Left colon (tissue), 2 donors: Measurements from ENCODE around the gene SVBP. TPM values are rescaled to one million over a fixed set of nuclear protein-coding genes. Genes with fewer than 3 reads are reported as not detected.
"Not testable (repeated sequence)": the region's sequence is repeated elsewhere in the genome, so short reads cannot be mapped to it uniquely, and the experiment has no call there.

ENCODE experiments used
- ATAC-seq: fragments of 200-7000 bp; cut with Tn5 transposase; one replicate; pipeline ENCODE4 v1.9.1; 2020; ENCODE audit warnings: mild to moderate bottlenecking, moderate library complexity
- DNase-seq, 2 donors: peaks; one replicate each; pipeline ENCODE4 v3.0.0-alpha.2; 2020
- intact Hi-C, 2 donors: fragments of 100-400 bp; cut with DNase I in 1 of 2; cut with micrococcal nuclease in 1 of 2; formaldehyde crosslinking; loops; one replicate each; pipeline versions ENCODE4 v1.11.2 to v1.14.0; 2022; cut with DNase I, micrococcal nuclease
- long read RNA-seq: library from polyadenylated mRNA; unstranded; transcript quantifications from one replicate; pipeline ENCODE4 v2.0.0, GENCODE V29; 2021
- total RNA-seq, 2 donors: library from RNA; stranded (reverse); fragmentation: NEBNext Ultra II Directional; extraction: Animal tissue kit (Norgen Biotek cat#: 25700); gene quantifications; one replicate each; pipeline ENCODE4 v1.2.1, GENCODE V29; 2021
- donor health status: DM: no; HTN: no; CAD: no.
- donor health status: DM: yes; HTN: yes; CAD: no.

The SVBP gene, protein sequence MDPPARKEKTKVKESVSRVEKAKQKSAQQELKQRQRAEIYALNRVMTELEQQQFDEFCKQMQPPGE
- 10 to 100 TPM; 11.7 to 18.0 TPM for total RNA-seq
- long read RNA-seq, transcript SVBP-201 (3 exons, 658 nt) = major isoform, 14 of 19 reads
- long read RNA-seq, partial matches to known transcripts = 1 of 19 reads
- long read RNA-seq, other reads (novel, unspliced or antisense) = 3 of 19 reads

DNA sequence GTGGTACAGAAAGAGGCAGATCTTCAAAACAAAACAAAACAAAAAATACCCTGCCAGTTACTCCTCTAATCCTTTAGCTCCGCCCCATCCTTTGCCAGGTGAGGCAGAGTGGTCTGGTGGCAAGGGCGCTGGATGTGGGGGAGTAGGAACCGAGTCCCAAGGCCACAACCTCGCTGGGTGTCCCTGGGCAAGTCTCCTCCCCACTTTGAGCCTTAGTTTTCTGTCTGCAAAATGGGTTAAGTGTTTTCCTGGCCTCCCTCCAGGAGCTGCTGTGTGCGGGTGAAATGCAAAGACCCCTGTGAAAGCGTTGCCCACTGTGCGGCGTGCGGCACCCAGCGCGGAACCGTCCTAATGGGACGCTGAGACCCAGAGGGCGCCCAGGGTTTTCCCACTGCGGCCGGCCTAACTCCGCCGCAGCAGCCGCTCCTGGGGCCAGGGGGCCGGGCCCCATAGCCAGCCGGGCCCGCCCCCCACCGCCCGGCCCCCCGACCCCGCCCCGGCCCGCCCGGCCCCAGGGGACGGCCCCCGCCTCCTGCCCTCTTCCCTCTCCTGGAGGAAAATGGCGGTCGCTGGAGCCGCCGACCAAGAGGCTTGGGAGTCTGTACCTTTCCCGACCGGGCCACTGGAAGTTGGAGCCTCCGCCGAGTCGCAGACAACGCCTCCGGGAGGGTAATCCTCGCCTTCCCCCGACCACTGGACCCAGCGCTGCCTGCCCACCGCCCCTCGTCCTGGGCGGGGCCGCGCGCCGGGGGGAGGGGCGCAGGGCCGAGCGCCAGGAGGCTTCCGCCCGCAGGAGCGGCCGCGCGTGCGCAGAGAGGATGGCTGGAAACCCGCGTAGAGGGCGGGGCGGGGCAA lies at the start of gene SVBP, which contains the start of gene ERMAP:
Gene SVBP, minus strand, starts transcription at position 813 of the 855 bp plus-strand sequence. CDS start 853 bp downstream, outside the sequence.
Gene ERMAP, plus strand, starts transcription at position 538 of the 855 bp plus-strand sequence. CDS start 13,327 bp downstream, outside the sequence.
- DNase-seq (peak; percentile 90 to 97), ATAC-seq (peak; percentile 95)
- intact Hi-C loops = no loop called here

DNA sequence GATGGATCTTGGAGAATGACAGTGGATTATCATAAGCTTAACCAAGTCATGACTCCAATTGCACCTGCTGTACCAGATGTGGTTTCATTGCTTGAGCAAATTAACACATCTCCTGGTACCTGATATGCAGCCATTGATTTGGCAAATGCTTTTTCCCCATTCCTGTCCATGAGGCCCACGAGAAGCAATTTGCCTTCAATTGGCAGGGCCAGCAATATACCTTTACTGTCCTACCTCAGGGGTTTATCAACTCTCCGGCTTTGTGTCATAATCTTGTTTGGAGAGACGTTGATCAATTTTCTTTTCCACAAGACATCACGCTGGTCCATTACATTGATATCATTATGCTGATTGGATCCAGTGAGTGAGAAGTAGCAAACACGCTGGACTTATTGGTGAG lies 49.4 kb upstream of the SVBP start:
- DNase-seq = no peak
- no peak for ATAC-seq
- intact Hi-C loops = no loop called here

DNA sequence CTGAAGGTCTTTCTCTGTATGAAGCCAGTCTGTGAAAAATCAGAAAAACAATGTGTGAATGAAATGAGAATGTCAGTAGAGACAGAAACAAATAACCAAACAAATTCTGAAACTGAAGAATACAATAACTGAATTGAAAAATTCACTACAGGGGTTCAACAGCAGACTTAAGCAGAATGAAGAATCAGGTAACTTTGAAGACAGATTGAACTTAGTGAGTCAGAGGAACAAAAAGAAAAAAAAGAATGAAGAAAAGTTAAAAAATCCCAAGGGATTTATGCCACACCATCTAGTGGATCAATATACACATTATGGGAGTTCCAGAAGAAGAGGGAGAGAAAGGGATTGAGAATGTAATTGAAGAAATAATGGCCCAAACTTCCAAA lies 43.8 kb upstream of the SVBP start:
- intact Hi-C loops = no loop called here
- ATAC-seq (no peak), DNase-seq (no peak)

DNA sequence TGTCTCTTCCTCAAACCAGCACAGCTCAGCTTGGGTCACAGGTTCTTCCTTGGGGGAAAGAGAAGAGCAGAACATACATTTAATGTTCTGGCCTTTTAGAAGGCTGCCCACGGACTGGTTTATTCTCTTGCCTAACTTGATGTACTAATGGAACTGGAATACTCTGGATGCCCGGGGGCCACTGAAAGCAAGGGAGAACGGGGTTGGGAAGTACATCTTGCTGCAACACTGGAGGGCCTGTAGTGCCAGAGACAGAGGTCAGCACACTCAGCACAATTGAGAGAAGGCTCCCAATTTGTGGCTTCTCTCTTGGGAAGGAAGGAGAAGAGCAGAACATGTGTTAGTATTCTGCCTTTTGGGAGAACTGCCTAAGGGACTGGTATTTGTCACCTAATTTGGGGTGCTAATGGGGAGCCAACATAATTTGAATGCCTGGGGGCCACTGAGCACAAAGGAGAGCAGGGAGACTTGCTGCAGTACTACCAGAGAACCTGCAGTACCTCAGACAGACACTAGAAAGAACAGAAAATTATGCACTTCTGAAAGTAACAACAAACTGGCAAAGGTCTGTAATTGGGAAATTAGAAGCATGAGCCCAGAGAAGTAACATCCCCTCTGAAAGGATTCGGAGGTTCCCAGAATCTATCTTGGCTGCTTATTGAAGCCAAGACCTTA lies 43.3 kb upstream of the SVBP start:
- intact Hi-C loops = no loop called here
- DNase-seq (no peak), ATAC-seq (no peak)

DNA sequence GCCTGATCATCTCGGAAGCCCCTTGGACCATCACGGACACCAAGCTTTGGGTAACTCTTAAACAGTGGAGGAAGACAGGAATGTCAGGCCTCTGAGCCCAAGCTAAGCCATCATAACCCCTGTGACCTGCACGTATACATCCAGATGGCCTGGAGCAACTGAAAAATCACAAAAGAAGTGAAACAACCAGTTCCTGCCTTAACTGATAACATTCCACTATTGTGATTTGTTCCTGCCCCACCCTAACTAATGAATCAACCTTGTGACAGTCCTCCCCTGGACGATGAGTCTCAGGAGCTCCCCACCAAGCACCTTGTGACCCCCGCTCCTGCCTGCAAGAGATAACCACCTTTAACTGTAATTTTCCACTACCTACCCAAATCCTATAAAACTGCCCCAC lies 42.2 kb upstream of the SVBP start:
- intact Hi-C loops, ATAC-seq, DNase-seq: not testable (repeated sequence)

DNA sequence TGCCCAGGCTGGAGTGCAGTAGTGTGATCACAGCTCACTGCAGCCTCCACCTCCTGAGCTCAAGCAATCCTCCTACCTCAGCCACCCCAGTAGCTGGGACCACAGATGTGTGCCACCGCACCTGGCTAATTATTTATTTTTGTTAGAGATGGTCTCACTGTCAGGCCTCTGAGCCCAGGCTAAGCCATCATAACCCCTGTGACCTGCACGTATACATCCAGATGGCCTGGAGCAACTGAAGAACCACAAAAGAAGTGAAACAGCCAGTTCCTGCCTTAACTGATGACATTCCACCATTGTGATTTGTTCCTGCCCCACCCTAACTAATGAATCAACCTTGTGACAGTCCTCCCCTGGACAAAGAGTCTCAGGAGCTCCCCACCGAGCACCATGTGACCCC lies 39.4 kb upstream of the SVBP start:
- DNase-seq, ATAC-seq, intact Hi-C loops: not testable (repeated sequence)

DNA sequence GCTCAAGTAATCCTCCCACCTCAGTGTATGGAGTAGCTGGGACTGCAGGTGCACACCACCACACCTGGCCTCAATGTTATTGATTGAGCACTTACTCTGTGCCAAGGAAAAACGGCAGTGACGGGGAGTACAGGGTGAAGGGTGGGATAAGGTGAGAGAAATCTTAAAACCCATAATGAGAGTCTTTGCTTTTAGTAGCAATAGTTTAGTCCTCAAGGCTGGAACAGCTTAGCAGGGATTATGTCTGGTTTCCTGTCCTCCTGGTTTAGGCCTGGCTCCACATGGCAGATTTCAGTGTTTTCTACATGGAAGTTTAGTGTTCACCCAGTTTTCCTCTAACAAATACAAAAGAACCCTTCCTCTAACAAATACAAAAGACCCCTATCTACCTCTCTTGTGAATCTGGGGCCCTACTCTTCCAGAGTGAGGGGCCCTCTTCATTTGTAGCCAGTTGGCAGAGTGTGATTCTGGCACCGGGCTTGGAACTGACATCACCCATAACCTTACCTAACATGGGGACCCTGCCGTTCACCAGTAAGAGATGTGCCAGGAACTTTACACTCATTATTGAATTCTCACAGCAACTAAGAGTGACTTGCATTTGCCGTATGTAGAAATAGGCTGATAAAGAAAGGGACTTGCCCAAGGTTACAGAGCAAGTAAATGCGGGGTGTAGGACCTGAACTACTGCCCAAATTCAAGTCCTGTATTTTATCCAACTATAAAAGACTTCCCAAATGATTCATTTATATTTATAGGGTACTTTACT lies 36.1 kb upstream of the SVBP start:
- no peak for DNase-seq
- ATAC-seq = no peak
- intact Hi-C loops = no loop called here

DNA sequence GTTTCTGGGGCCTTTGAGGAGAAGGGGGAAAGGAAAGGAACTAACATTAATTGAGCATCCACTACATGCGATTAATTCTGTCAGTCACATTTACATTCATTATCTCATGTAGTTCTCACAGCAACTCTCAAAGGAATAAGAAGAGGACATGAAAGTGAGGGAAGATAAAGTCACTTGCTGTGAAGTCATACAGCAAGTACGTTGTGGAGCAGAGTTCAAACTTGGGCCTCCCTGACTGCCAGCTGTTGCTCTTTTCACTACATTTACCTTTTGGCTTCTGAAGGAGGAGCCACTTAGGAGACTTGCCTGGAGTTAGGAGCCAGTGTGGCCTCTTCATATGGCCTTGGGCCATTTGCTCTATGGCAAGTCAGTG lies 35.4 kb upstream of the SVBP start:
- intact Hi-C loops = no loop called here
- no peak for DNase-seq
- ATAC-seq = peak; percentile 46

DNA sequence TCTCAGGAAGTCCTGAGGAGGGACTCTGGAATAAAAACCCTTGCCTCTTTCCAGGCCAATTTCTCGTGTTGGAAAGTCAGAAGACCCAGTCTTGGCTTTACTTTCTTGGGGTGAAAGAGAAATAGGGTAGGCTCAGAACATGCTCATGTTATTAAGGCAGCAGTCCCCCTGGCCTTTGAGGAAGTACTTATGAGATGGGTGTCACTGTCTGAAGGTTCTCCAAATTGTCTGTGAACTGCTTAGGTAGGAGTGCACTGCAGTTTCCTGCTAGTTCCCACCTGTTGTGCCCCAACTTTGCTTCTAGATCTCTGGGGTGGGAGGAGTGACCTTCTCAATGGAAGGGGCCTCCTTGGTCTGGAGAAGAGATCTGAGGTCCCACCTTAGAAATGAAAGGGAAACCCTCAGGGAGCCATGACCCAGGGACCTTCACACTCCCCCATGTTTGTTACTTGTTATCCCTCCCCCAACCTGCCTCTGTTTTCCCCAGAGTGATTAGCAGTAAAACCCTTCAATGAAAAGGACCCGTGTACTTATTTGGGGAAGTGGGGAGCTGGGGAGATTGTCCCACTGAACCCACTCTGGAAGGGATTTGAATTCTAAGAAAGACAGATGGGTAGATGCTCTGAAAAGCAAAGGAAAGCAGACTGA lies 34.9 kb upstream of the SVBP start:
- intact Hi-C loops = no loop called here
- ATAC-seq (no peak), DNase-seq (no peak)

DNA sequence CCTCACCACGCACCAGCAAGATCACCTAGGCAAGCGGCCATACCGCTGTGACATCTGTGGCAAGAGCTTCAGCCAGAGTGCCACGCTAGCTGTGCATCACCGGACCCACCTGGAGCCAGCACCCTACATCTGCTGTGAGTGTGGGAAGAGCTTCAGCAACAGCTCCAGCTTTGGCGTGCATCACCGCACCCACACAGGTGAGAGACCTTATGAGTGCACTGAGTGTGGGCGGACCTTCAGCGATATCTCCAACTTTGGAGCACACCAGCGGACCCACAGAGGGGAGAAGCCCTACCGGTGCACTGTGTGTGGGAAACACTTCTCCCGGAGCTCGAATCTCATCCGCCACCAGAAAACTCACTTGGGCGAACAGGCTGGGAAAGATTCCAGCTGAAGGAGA lies 34.2 kb upstream of the SVBP start:
- no peak for DNase-seq
- ATAC-seq = no peak
- intact Hi-C loops = no loop called here

DNA sequence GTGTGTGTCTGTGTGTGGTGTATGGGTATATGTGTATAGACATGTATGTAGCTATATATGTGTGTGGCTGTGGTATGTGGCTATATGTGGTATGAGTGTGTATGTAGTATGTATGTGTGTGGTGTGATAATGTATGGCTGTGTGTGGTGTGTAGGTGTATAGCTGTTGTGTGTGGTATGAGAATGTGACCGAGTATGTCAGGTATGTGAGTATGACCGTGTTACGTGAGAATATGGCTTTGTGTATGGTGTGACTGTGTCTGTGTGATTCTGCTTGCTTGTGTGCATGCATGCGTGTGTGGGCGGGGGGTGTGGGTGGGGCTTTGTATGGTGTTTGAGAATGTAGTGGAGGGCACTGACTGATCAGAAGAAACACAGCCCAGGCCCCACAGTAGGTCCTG lies 32.7 kb upstream of the SVBP start:
- no peak for ATAC-seq
- DNase-seq = no peak
- intact Hi-C loops = no loop called here

DNA sequence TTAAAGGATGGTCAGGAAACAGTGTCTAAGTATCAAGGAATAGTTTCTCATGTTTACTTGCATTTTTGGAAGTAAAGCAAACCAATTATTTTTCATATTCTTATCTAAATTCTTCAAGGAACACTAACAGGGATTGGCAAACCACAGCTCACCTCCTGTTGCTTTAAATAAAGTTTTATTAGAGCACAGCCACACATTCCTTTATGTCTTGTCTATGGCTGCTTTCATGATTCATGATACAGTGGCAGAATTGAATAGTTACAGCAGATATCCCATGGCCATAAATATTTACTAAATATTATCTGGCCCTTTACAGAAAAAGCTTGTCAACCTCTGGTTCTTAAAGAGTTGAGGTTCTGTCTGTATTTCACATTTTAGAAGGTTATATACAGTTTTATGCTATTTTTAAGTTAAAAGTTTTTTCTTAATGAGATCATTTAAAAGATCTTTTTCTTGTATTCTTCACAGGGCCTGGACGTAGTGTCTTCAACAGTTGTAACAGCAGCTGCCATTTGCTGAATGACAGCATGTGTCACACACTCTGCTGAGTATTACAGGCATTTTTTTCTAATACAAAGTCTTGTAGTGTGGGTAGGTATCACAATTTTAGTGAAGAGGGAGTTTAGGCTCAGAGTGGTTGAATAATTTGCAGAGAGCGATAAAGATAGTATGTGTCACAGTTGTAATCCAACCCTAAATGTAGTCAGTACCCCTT lies 31.8 kb upstream of the SVBP start:
- intact Hi-C loops = no loop called here
- ATAC-seq (no peak), DNase-seq (no peak)

DNA sequence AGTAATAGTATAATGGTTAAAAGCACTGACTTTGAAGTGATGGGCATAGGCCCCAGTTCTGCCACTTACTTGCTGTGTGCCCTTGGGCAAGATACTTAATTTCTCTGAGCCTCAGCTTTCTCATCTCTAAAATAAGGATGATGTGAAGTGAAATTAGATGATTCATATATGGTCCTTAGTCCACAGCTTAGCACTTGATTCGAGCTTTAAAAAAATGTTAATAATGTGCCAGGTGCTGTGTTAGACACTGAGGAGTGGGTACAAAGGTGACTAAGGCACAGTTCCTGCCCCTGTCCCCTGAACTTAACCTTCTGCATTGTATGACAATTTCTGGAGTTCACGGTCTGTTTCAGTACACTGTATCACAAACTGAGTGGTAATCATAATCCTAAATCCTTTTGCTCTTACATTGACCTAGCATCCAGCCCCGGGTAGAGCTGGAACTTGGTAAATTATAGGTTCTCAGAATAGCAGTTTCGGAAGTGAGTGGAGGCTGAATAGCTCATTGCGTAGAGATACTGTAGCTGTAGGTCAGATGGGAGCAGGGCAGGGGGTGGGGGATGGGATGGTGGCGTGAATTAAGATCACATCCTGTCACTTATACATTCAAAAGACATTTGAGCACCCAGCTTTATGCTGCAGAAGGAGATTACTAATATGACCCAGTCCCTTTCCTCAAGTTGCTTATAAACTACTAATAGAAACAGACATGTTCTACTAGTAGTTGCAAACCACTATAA lies 30.7 kb upstream of the SVBP start:
- no peak for ATAC-seq
- intact Hi-C loops = no loop called here
- no peak for DNase-seq

DNA sequence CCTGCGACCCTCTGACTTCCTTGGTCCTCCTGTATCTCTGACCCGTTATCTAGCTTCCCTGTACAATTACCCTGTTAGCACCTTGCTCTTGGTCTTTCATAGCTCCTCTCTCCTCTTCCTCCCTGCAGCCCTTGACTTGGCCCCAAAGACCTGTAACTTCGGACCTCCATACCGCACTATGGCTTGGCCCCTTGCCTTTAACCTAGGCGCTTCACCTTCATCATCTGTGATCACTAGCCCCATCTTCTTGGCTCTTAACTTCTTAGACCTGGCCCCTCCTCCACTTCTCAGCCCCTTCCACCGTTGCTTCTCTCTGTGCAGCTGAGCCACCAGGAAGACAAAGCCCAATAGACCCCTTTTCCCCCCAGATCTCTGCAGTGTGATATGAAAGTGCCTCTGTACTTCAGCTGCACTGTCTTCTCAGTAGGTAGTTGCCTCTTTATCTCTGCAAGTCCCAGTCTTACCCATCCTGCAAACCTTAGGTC lies 30.0 kb upstream of the SVBP start:
- ATAC-seq = no peak
- intact Hi-C loops = no loop called here
- DNase-seq = no peak

DNA sequence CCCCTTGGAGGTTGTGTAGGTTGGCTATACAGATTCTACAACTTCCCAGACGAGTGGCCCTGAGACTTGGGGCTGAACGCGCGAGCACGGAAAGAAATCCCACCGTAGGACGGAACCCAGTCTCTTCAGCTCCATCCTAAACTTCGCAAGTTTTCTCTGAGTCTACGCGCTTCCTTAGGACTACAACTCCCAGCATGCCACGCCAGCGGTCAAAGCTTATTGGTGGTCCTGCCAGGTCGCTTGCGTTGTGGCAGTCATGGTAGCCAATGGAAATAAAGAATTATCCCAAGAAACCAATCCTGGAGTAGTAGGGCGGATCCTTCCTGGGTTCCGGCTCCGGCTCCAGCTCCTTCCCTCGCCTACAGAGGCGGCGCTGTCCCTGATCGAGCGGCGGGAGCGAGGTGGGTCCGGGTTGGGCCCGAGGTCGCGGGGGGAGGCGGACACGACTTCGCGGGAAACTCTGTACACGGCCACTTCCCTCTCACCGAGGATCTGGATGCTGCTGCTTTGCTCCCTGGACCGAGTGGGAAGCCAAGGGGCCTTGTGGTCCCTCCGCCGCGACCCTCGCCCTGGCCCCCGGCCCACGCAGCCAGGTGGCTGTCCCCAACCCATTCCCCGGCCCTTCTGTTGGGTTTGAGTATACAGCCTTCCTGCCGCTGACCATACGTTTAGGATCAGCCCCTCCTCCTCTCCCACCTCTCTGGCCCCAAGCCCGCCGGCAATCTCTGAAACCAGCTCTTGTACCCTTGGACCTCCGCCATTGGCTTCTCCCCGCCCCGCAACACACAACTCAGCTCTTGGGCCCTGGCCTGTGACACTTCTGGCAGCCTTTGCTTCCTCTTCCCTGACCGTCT lies 29.3 kb upstream of the SVBP start, which contains the start of gene ZNF691:
Gene ZNF691, plus strand, starts transcription at position 357 of the 854 bp plus-strand sequence. CDS start 3,046 bp downstream, outside the sequence.
- DNase-seq (peak; percentile 93 to 95), ATAC-seq (peak; percentile 99)
- intact Hi-C loops = no loop called here

DNA sequence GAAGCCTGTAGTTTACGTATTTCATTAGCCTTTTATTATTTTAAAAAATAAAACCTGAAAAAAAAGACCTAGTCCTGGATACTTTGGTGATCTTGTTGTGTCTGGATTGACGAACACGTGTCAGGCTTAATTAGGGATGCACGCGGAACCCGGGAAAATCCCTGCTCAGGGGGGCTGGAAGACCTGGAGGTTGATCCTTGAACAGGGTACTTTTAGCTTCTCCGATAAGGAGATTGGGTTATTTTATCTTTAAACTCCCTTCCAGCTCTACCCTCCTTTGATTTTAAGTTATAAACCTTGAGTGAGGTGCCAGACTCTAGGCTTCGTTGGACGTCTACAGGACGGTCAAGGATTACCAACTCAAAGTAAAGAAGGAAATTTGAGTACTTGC lies 28.7 kb upstream of the SVBP start:
- intact Hi-C loops = no loop called here
- DNase-seq (no peak), ATAC-seq (peak; percentile 16)
